K562 (cell line): ENCODE data around the gene AASS. TPM values are rescaled to one million over a fixed set of nuclear protein-coding genes. Genes with fewer than 3 reads are reported as not detected.

Source experiments
- ATAC-seq: fragments of 200-7000 bp; cut with Tn5 transposase; 3 replicates; pipeline ENCODE4 v1.9.1; 2020; ENCODE audit warnings: moderate library complexity
- BruUV-seq: library from RNA; stranded (reverse); fragments of 400-500 nt; replicated peaks from 2 replicates; lab custom pipeline; 2021; lab: Mats Ljungman, UMichigan
- CTCF ChIA-PET: fragments of 300-600 bp; formaldehyde crosslinking; extraction: SDS; loops from one replicate; lab custom pipeline; 2021; ENCODE audit warnings: low intra/inter-chr PET ratio; lab: Yijun Ruan, JAX
- POLR2A ChIA-PET: fragments of 300-600, 350-650 bp; sonication (Branson Sonifier 250); formaldehyde crosslinking; extraction: SDS; loops from one replicate; lab custom pipeline; 2021; ENCODE audit warnings: antibody characterized with exemption, inconsistent platforms; lab: Yijun Ruan, JAX
- DNase-seq, 4 experiments: peaks; one replicate each; pipeline versions ENCODE4 v3.0.0 to v3.0.0-alpha.2; 2011 to 2018; ENCODE audit warnings: low spot score in 3 of 4, mixed read lengths in 3 of 4; ENCODE audit errors: extremely low read depth in 1 of 4
- FAIRE-seq: peaks from 2 replicates; lab custom pipeline; 2011; peaks lifted over from hg19 to GRCh38; lab: Jason Lieb, UNC
- H2AFZ ChIP-seq: 2 replicates; pipeline ENCODE4 v1.6.0; 2011; ENCODE audit warnings: low read depth, low read length, control low read depth, inconsistent platforms
- H3K27ac ChIP-seq: fragments of 200-600 bp; 3 replicates; pipeline ENCODE4 v1.8.0; 2011; ENCODE audit warnings: low read depth, mild to moderate bottlenecking, control low read depth, inconsistent platforms, low read length, moderate library complexity, mixed read lengths; ENCODE audit errors: extremely low read depth
- H3K27me3 ChIP-seq, 2 experiments: fragments of 300-600 bp in 1 of 2; 2 replicates in 1 of 2; 3 replicates in 1 of 2; pipeline versions ENCODE4 v1.6.0 to v1.8.0; 2011; ENCODE audit warnings: inconsistent platforms in 2 of 2, low read length in 2 of 2, mild to moderate bottlenecking in 1 of 2, mixed read lengths in 1 of 2, moderate library complexity in 1 of 2; ENCODE audit not compliant: control insufficient read depth in 2 of 2, insufficient read depth in 2 of 2
- H3K36me3 ChIP-seq: fragments of 300-600 bp; 3 replicates; pipeline ENCODE4 v1.8.0; 2011; ENCODE audit warnings: mild to moderate bottlenecking, low read length, inconsistent platforms; ENCODE audit not compliant: control insufficient read depth, insufficient read depth
- H3K4me1 ChIP-seq, 2 experiments: fragments of 200-600 bp in 1 of 2; replicated peaks in 1 of 2; 2 replicates in 1 of 2; 3 replicates in 1 of 2; pipeline versions ENCODE4 v1.5.1 to v1.8.0; 2011; ENCODE audit warnings: inconsistent platforms in 2 of 2, low read length in 2 of 2, mild to moderate bottlenecking in 1 of 2, mixed read lengths in 1 of 2, moderate library complexity in 1 of 2; ENCODE audit not compliant: control insufficient read depth in 2 of 2, insufficient read depth in 2 of 2
- H3K4me2 ChIP-seq: 2 replicates; pipeline ENCODE4 v1.6.1; 2011; ENCODE audit warnings: low read length, control low read depth, inconsistent platforms, mixed read lengths; ENCODE audit not compliant: insufficient read depth
- H3K4me3 ChIP-seq: fragments of 200-600 bp; sonication (generic), shearing (Covaris generic); 2 replicates; pipeline ENCODE4 v1.5.1; 2016; ENCODE audit warnings: control low read depth, inconsistent platforms
- H3K79me2 ChIP-seq: fragments of 200-600 bp; 3 replicates; pipeline ENCODE4 v1.8.0; 2011; ENCODE audit warnings: low read length, inconsistent platforms; ENCODE audit not compliant: control insufficient read depth, insufficient read depth
- H3K9ac ChIP-seq, 2 experiments: 2 replicates each; pipeline versions ENCODE4 v1.6.0 to v1.6.1; 2011; ENCODE audit warnings: low read depth in 2 of 2, low read length in 2 of 2, control low read depth in 1 of 2, inconsistent platforms in 1 of 2, mild to moderate bottlenecking in 1 of 2, mixed read lengths in 1 of 2; ENCODE audit not compliant: insufficient read depth in 1 of 2
- H3K9me1 ChIP-seq: one replicate; pipeline ENCODE4 v1.6.0; 2011; ENCODE audit warnings: inconsistent platforms, mild to moderate bottlenecking, low read length, moderate library complexity; ENCODE audit not compliant: control insufficient read depth, insufficient read depth
- H3K9me3 ChIP-seq: replicated peaks from 2 replicates; pipeline ENCODE4 v1.5.1; 2011; ENCODE audit warnings: low read depth, low read length, inconsistent platforms; ENCODE audit not compliant: control insufficient read depth, insufficient read depth
- H4K20me1 ChIP-seq: replicated peaks from 2 replicates; pipeline ENCODE4 v1.6.1; 2011; ENCODE audit warnings: low read length, inconsistent platforms, mixed read lengths; ENCODE audit not compliant: control insufficient read depth, insufficient read depth
- CC2D1A ChIP-seq: fragments of 450-650 bp; IDR thresholded peaks from 2 replicates; pipeline ENCODE4 v1.6.1; 2017; ENCODE audit warnings: mild to moderate bottlenecking
- MNT ChIP-seq, 2 experiments: fragments of 450-650 bp; conservative IDR thresholded peaks; 2 replicates each; pipeline ENCODE4 v1.6.1; 2017; ENCODE audit warnings: mild to moderate bottlenecking in 2 of 2, moderate library complexity in 2 of 2
- YBX1 ChIP-seq: fragments of 450-650 bp; IDR thresholded peaks from 2 replicates; pipeline ENCODE4 v1.7.1; 2016; ENCODE audit warnings: mild to moderate bottlenecking
- ZNF609 ChIP-seq: sonication (generic); formaldehyde crosslinking; IDR thresholded peaks from 2 replicates; pipeline ENCODE4 v1.8.1; 2023; ENCODE audit warnings: missing genetic modification reagents, mild to moderate bottlenecking, borderline replicate concordance
- WGBS: fragments of 100-300 bp; shearing (Covaris generic); methylation state at CpG from one replicate; pipeline ENCODE4 v1.1.6; 2016; ENCODE audit warnings: low coverage, mixed read lengths; ENCODE audit not compliant: insufficient coverage; ENCODE audit errors: missing lambda C conversion rate; 5-methylcytosine and 5-hydroxymethylcytosine counted together
- in situ Hi-C: fragments of 300-500 bp; cut with MboI; formaldehyde crosslinking; loops from 4 replicates; pipeline ENCODE4 v1.15.0; 2018; ENCODE audit warnings: inconsistent platforms, mixed read lengths
- intact Hi-C: fragments of 100-400 bp; cut with micrococcal nuclease; formaldehyde crosslinking; loops from 2 replicates; pipeline ENCODE4 v1.14.2; 2022
- polyA plus RNA-seq, 8 experiments: library from polyadenylated mRNA; depleted of rRNA in 4 of 8; stranded (reverse) in 5 of 8; unstranded in 3 of 8; fragments of >200 nt; fragmentation: Nextera tagmentation in 2 of 8; fragmentation: Illumina TruSeq in 1 of 8; extraction: Ambion mirVana in 2 of 8; extraction: Trizol in 1 of 8; gene quantifications; 2 replicates each; pipeline versions ENCODE4 v1.2.1 to v1.2.3, GENCODE V29; 2011 to 2014; ENCODE audit warnings: inconsistent platforms in 1 of 8, missing spikeins in 1 of 8
- total RNA-seq, 7 experiments: library from RNA; depleted of rRNA in 6 of 7; stranded (reverse); fragments of >200 nt in 6 of 7; fragmentation: Illumina TruSeq in 2 of 7; extraction: Trizol in 2 of 7; gene quantifications; 2 replicates each; pipeline versions ENCODE4 v1.2.1 to v1.2.3, GENCODE V29; 2011 to 2021; ENCODE audit warnings: low replicate concordance in 1 of 7

The AASS gene
- total and polyA plus RNA-seq, 9 of the 15 experiments (the other 6 are each of a cell fraction or from before 2014, with no cell fraction given): 0.04 to 0.38 (median 0.07) TPM; not detected in 6

- H3K27me3 ChIP-seq: no peaks in the 10 kb centered on the region
- no peak overlapping the region for H3K9ac ChIP-seq
- intact Hi-C loops (no loop called here), in situ Hi-C loops (no loop called here)
- FAIRE-seq (no peak), DNase-seq (no peak), ATAC-seq (no peak)
- no TSS peak for BruUV-seq
- no peaks in the 10 kb centered on the region for H3K4me1 ChIP-seq
- H3K4me2 ChIP-seq: no peak overlapping the region
- H3K9me1 ChIP-seq: no peaks in the 10 kb centered on the region
- H3K27ac ChIP-seq: no peak overlapping the region
- H3K36me3 ChIP-seq: no peaks in the 10 kb centered on the region
- TF ChIP-seq YBX1 (no peak), MNT (conservative IDR thresholded peaks at IDR 0.05) (no peak), ZNF609 (CRISPR knock-in tag) (no peak), CC2D1A (no peak)
- H3K9me3 ChIP-seq: no peaks in the 10 kb centered on the region
- H3K4me3 ChIP-seq: no peak overlapping the region
- no peaks in the 10 kb centered on the region for H4K20me1 ChIP-seq
- 0% methylated on average over 2 of the region's 2 CpGs for WGBS
- no peak overlapping the region for H2AFZ ChIP-seq
- POLR2A ChIA-PET: no interaction called here
- CTCF ChIA-PET: no interaction called here
- no peaks in the 10 kb centered on the region for H3K79me2 ChIP-seq
These were observed 71.8 kb downstream of the AASS start for GRCh38 chr7:122072272-122072671.
